Activated CD8-positive, alpha-beta memory T cell treated with anti-CD3 and anti-CD28 coated beads, Interleukin-2, amount 10 ng/mL, durations not matched to agents 7 days and 5 days (primary cell): ENCODE data around the gene AQP12B. TPM values are rescaled to one million over a fixed set of nuclear protein-coding genes. Genes with fewer than 3 reads are reported as not detected.
"Not testable (repeated sequence)": the region's sequence is repeated elsewhere in the genome, so short reads cannot be mapped to it uniquely, and the experiment has no call there.

Experiments used
- ATAC-seq: fragments of 150-1000 bp; cut with Tn5 transposase; one replicate; pipeline ENCODE4 v1.10.0; 2021; ENCODE audit warnings: moderate library complexity
- CTCF ChIA-PET: fragments of 350-600 bp; sonication (Branson Sonifier 250); formaldehyde crosslinking; loops from one replicate; lab custom pipeline; 2021; ENCODE audit warnings: antibody characterized with exemption; lab: Charles Lee
- DNase-seq: peaks from one replicate; pipeline ENCODE4 v3.0.0-alpha.2; 2020
- H3K27ac Mint-ChIP-seq: one replicate; pipeline ENCODE4 v1.8.0; 2021; ENCODE audit warnings: mild to moderate bottlenecking, mixed read lengths
- H3K27me3 Mint-ChIP-seq: one replicate; pipeline ENCODE4 v1.8.0; 2021; ENCODE audit warnings: mixed read lengths
- H3K36me3 Mint-ChIP-seq: one replicate; pipeline ENCODE4 v1.8.0; 2021; ENCODE audit warnings: mild to moderate bottlenecking, mixed read lengths
- H3K4me1 Mint-ChIP-seq: one replicate; pipeline ENCODE4 v1.8.0; 2021; ENCODE audit warnings: mixed read lengths
- H3K4me3 Mint-ChIP-seq: one replicate; pipeline ENCODE4 v1.8.0; 2021; ENCODE audit warnings: mild to moderate bottlenecking, moderate library complexity, mixed read lengths
- H3K9me3 Mint-ChIP-seq: one replicate; pipeline ENCODE4 v1.8.0; 2022; ENCODE audit warnings: low read depth, mixed read lengths
- total RNA-seq, 2 experiments: library from RNA; stranded (reverse); gene quantifications; one replicate each; pipeline ENCODE4 v1.2.3, GENCODE V29; 2021

AQP12B gene
- total RNA-seq, 2 experiments from 2014 or later, result not detected

GRCh38 chr2:240675345-240675744, 7.3 kb downstream of the AQP12B start:
- H3K27me3 Mint-ChIP-seq, result peaks cover 33% of the 10 kb centered on the region
- DNase-seq, ATAC-seq, CTCF ChIA-PET, H3K4me3 Mint-ChIP-seq, H3K9me3 Mint-ChIP-seq, H3K36me3 Mint-ChIP-seq, H3K27ac Mint-ChIP-seq, H3K4me1 Mint-ChIP-seq: not testable (repeated sequence)

- H3K4me3 Mint-ChIP-seq, H3K27ac Mint-ChIP-seq: not testable (repeated sequence)
- CTCF ChIA-PET, result interaction anchor here (0.8 kb wide), 1 partner anchor 22 kb away, joined by 3 read pairs; no protein-coding TSS in a partner anchor
Observed at GRCh38 chr2:240674461-240675184, 8.1 kb downstream of the AQP12B start.

GRCh38 chr2:240672701-240673190, 9.9 kb downstream of the AQP12B start:
- Mint-ChIP-seq H3K9me3 (no peaks in the 10 kb centered on the region), H3K27me3 (peaks cover 49% of the 10 kb centered on the region), H3K27ac (no peak overlapping the region), H3K4me1 (no peaks in the 10 kb centered on the region), H3K4me3 (no peak overlapping the region), H3K36me3 (no peaks in the 10 kb centered on the region)
- DNase-seq (no peak), ATAC-seq (no peak)
- CTCF ChIA-PET, result no interaction called here

More at GRCh38 chr2:240674461-240675184, 8.1 kb downstream of the AQP12B start:
- DNase-seq, H3K36me3 Mint-ChIP-seq, H3K4me1 Mint-ChIP-seq, ATAC-seq, H3K9me3 Mint-ChIP-seq: not testable (repeated sequence)
- peaks cover 38% of the 10 kb centered on the region for H3K27me3 Mint-ChIP-seq

GRCh38 chr2:240672076-240672700, 10.5 kb downstream of the AQP12B start:
- no peak overlapping the region for H3K27ac Mint-ChIP-seq
- CTCF ChIA-PET, result no interaction called here
- H3K36me3 Mint-ChIP-seq, result no peaks in the 10 kb centered on the region
- ATAC-seq, result no peak
- H3K4me1 Mint-ChIP-seq, result no peaks in the 10 kb centered on the region
- no peak for DNase-seq
- H3K4me3 Mint-ChIP-seq, result no peak overlapping the region
- peaks cover 54% of the 10 kb centered on the region for H3K27me3 Mint-ChIP-seq
- no peaks in the 10 kb centered on the region for H3K9me3 Mint-ChIP-seq

- DNase-seq, result no peak
- Mint-ChIP-seq H3K4me1 (no peaks in the 10 kb centered on the region), H3K4me3 (no peak overlapping the region), H3K9me3 (no peaks in the 10 kb centered on the region), H3K36me3 (peaks cover 2% of the 10 kb centered on the region), H3K27me3 (peaks cover 66% of the 10 kb centered on the region), H3K27ac (no peak overlapping the region)
- CTCF ChIA-PET, result no interaction called here
- ATAC-seq, result no peak
Observed at GRCh38 chr2:240670950-240671349, 11.7 kb downstream of the AQP12B start.

- peaks cover 2% of the 10 kb centered on the region for H3K36me3 Mint-ChIP-seq
- no peak overlapping the region for H3K4me3 Mint-ChIP-seq
- DNase-seq (no peak), ATAC-seq (no peak)
- no peaks in the 10 kb centered on the region for H3K4me1 Mint-ChIP-seq
- H3K9me3 Mint-ChIP-seq, result no peaks in the 10 kb centered on the region
- no peak overlapping the region for H3K27ac Mint-ChIP-seq
- CTCF ChIA-PET, result no interaction called here
- peaks cover 70% of the 10 kb centered on the region for H3K27me3 Mint-ChIP-seq
Observed at GRCh38 chr2:240670402-240670801, 12.3 kb downstream of the AQP12B start.

GRCh38 chr2:240664622-240665021, 18.1 kb downstream of the AQP12B start:
- ATAC-seq (no peak), DNase-seq (no peak)
- peaks cover 4% of the 10 kb centered on the region for H3K9me3 Mint-ChIP-seq
- CTCF ChIA-PET, result no interaction called here
- H3K4me3 Mint-ChIP-seq, result no peak overlapping the region
- H3K4me1 Mint-ChIP-seq, result no peaks in the 10 kb centered on the region
- peaks cover 6% of the 10 kb centered on the region for H3K36me3 Mint-ChIP-seq
- H3K27ac Mint-ChIP-seq, result no peak overlapping the region
- peaks cover 59% of the 10 kb centered on the region for H3K27me3 Mint-ChIP-seq

GRCh38 chr2:240663546-240664190, 19.0 kb downstream of the AQP12B start:
- Mint-ChIP-seq H3K27ac (no peak overlapping the region), H3K36me3 (peaks cover 6% of the 10 kb centered on the region), H3K9me3 (peaks cover 4% of the 10 kb centered on the region), H3K4me3 (no peak overlapping the region), H3K4me1 (no peaks in the 10 kb centered on the region), H3K27me3 (peaks cover 67% of the 10 kb centered on the region)
- ATAC-seq (no peak), DNase-seq (no peak)
- CTCF ChIA-PET, result interaction anchor here (1.4 kb wide), 1 partner anchor 42 kb away, joined by 3 read pairs; no protein-coding TSS in a partner anchor

- no peak overlapping the region for H3K27ac Mint-ChIP-seq
- H3K27me3 Mint-ChIP-seq, result peaks cover 65% of the 10 kb centered on the region
- no peaks in the 10 kb centered on the region for H3K4me1 Mint-ChIP-seq
- no peak overlapping the region for H3K4me3 Mint-ChIP-seq
- H3K9me3 Mint-ChIP-seq, result peaks cover 4% of the 10 kb centered on the region
- peaks cover 6% of the 10 kb centered on the region for H3K36me3 Mint-ChIP-seq
- ATAC-seq, result no peak
- DNase-seq, result no peak
- CTCF ChIA-PET, result interaction anchor here (1.4 kb wide), 1 partner anchor 41 kb away, joined by 3 read pairs; no protein-coding TSS in a partner anchor
Observed at GRCh38 chr2:240662681-240663080, 20.0 kb downstream of the AQP12B start.

- DNase-seq, H3K36me3 Mint-ChIP-seq, H3K9me3 Mint-ChIP-seq, H3K4me3 Mint-ChIP-seq, H3K27ac Mint-ChIP-seq, CTCF ChIA-PET, ATAC-seq: not testable (repeated sequence)
- peaks cover 21% of the 10 kb centered on the region for H3K4me1 Mint-ChIP-seq
- H3K27me3 Mint-ChIP-seq, result peaks cover 61% of the 10 kb centered on the region
Observed at GRCh38 chr2:240659883-240660282, 22.8 kb downstream of the AQP12B start.

- no peaks in the 10 kb centered on the region for H3K9me3 Mint-ChIP-seq
- no peak overlapping the region for H3K27ac Mint-ChIP-seq
- DNase-seq, result peak; percentile 75
- peaks cover 65% of the 10 kb centered on the region for H3K27me3 Mint-ChIP-seq
- peak; percentile 97 for ATAC-seq
- H3K4me3 Mint-ChIP-seq, result no peak overlapping the region
- H3K36me3 Mint-ChIP-seq, result no peaks in the 10 kb centered on the region
- CTCF ChIA-PET, result interaction anchor here (1.4 to 1.9 kb wide), 4 partner anchors 31 to 142 kb away, joined by 3 to 7 read pairs (median 6); partner anchors contain the start of gene GPR35
- peaks cover 25% of the 10 kb centered on the region for H3K4me1 Mint-ChIP-seq
Observed at GRCh38 chr2:240655931-240656886, 26.5 kb downstream of the AQP12B start.

- H3K36me3 Mint-ChIP-seq, result no peaks in the 10 kb centered on the region
- CTCF ChIA-PET, result no interaction called here
- DNase-seq (no peak), ATAC-seq (no peak)
- peaks cover 18% of the 10 kb centered on the region for H3K4me1 Mint-ChIP-seq
- H3K27ac Mint-ChIP-seq, result no peak overlapping the region
- peaks cover 56% of the 10 kb centered on the region for H3K27me3 Mint-ChIP-seq
- H3K9me3 Mint-ChIP-seq, result no peaks in the 10 kb centered on the region
- no peak overlapping the region for H3K4me3 Mint-ChIP-seq
Observed at GRCh38 chr2:240651185-240651584, 31.5 kb downstream of the AQP12B start.
